DOHH2 (cell line): ENCODE measurements around the gene PCDHB13.
"Not testable (repeated sequence)": the region's sequence is repeated elsewhere in the genome, so short reads cannot be mapped to it uniquely, and the experiment has no call there.

ENCODE experiments used
- H3F3A ChIP-seq: fragments of 200-600 bp; sonication (generic), shearing (Covaris generic); 2 replicates; pipeline ENCODE4 v1.6.0; 2016; ENCODE audit warnings: antibody characterized with exemption, mild to moderate bottlenecking; ENCODE audit not compliant: control insufficient read depth, insufficient read depth
- H3K27ac ChIP-seq: fragments of 200-600 bp; sonication (generic); 2 replicates; pipeline ENCODE4 v1.5.1; 2014; ENCODE audit warnings: low read depth, mild to moderate bottlenecking, low read length, moderate library complexity
- H3K27me3 ChIP-seq: fragments of 200-600 bp; sonication (generic); 2 replicates; pipeline ENCODE4 v1.6.1; 2014; ENCODE audit warnings: mild to moderate bottlenecking, low read length, mixed read lengths; ENCODE audit not compliant: control insufficient read depth
- H3K36me3 ChIP-seq: fragments of 200-600 bp; sonication (generic); 2 replicates; pipeline ENCODE4 v1.6.1; 2014; ENCODE audit warnings: mild to moderate bottlenecking, low read length, moderate library complexity, mixed read lengths; ENCODE audit not compliant: control insufficient read depth
- H3K4me1 ChIP-seq: fragments of 200-600 bp; sonication (generic); 2 replicates; pipeline ENCODE4 v1.6.1; 2014; ENCODE audit warnings: mild to moderate bottlenecking, low read length, mixed read lengths; ENCODE audit not compliant: control insufficient read depth
- H3K4me2 ChIP-seq: fragments of 200-600 bp; sonication (generic); 2 replicates; pipeline ENCODE4 v1.6.0; 2014; ENCODE audit warnings: mild to moderate bottlenecking, low read length, moderate library complexity
- H3K4me3 ChIP-seq: fragments of 200-600 bp; sonication (generic); 2 replicates; pipeline ENCODE4 v1.5.1; 2014; ENCODE audit warnings: mild to moderate bottlenecking, low read length, mixed read lengths
- H3K79me2 ChIP-seq: fragments of 200-600 bp; sonication (generic); 2 replicates; pipeline ENCODE4 v1.6.1; 2014; ENCODE audit warnings: mild to moderate bottlenecking, low read length, mixed read lengths; ENCODE audit not compliant: control insufficient read depth
- H3K9me2 ChIP-seq: fragments of 200-600 bp; sonication (generic); replicated peaks from 2 replicates; pipeline ENCODE4 v1.6.1; 2014; ENCODE audit warnings: mild to moderate bottlenecking, low read length, mixed read lengths; ENCODE audit not compliant: control insufficient read depth
- H3K9me3 ChIP-seq: fragments of 200-600 bp; sonication (generic); 2 replicates; pipeline ENCODE4 v1.6.1; 2014; ENCODE audit warnings: antibody characterized with exemption, low read length, mixed read lengths; ENCODE audit not compliant: control insufficient read depth, insufficient read depth
- H4K20me1 ChIP-seq: fragments of 200-600 bp; sonication (generic); 2 replicates; pipeline ENCODE4 v1.6.0; 2014; ENCODE audit warnings: low read depth, mild to moderate bottlenecking, antibody characterized with exemption, low read length, moderate library complexity; ENCODE audit not compliant: control insufficient read depth, insufficient read depth
- CTCF ChIP-seq: fragments of 200-600 bp; sonication (generic); IDR thresholded peaks from one replicate; pipeline ENCODE4 v1.5.1; 2014; ENCODE audit warnings: antibody characterized with exemption, mild to moderate bottlenecking, low read depth, low read length; ENCODE audit not compliant: poor library complexity, severe bottlenecking
- EZH2phosphoT487 ChIP-seq: fragments of 200-600 bp; sonication (generic); IDR thresholded peaks from 2 replicates; pipeline ENCODE4 v1.6.1; 2017; ENCODE audit warnings: borderline replicate concordance, mild to moderate bottlenecking, antibody characterized with exemption, low read length, moderate library complexity, mixed read lengths

Gene PCDHB13

GRCh38 chr5:141236516-141237313, 23.0 kb downstream of the PCDHB13 start:
- Histone ChIP-seq H3K27me3 (no peaks in the 10 kb centered on the region), H3K4me3 (no peak overlapping the region), H3K4me2 (no peak overlapping the region), H3F3A (no peaks in the 10 kb centered on the region), H3K79me2 (no peaks in the 10 kb centered on the region), H3K4me1 (no peaks in the 10 kb centered on the region), H3K27ac (no peak overlapping the region), H4K20me1 (no peaks in the 10 kb centered on the region), H3K36me3 (no peaks in the 10 kb centered on the region), H3K9me2 (no peaks in the 10 kb centered on the region), H3K9me3 (peaks cover 4% of the 10 kb centered on the region; the same call in 1 of the 2 replicates)
- TF ChIP-seq CTCF (no peak), EZH2phosphoT487 (no peak)

- no peak overlapping the region for H3K4me2 ChIP-seq
- no peaks in the 10 kb centered on the region for H3K9me2 ChIP-seq
- TF ChIP-seq EZH2phosphoT487 (no peak), CTCF (no peak)
- no peaks in the 10 kb centered on the region for H3K36me3 ChIP-seq
- no peak overlapping the region for H3K27ac ChIP-seq
- H3K27me3 ChIP-seq: no peaks in the 10 kb centered on the region
- H3K79me2 ChIP-seq: no peaks in the 10 kb centered on the region
- no peak overlapping the region for H3K4me3 ChIP-seq
- no peaks in the 10 kb centered on the region for H4K20me1 ChIP-seq
- H3F3A ChIP-seq: no peaks in the 10 kb centered on the region
- H3K9me3 ChIP-seq: peaks cover 9% of the 10 kb centered on the region; the same call in 1 of the 2 replicates
- no peaks in the 10 kb centered on the region for H3K4me1 ChIP-seq
Observed at GRCh38 chr5:141241496-141241895, 27.8 kb downstream of the PCDHB13 start.

- peaks cover 15% of the 10 kb centered on the region; the same call in 1 of the 2 replicates for H3K9me3 ChIP-seq
- TF ChIP-seq EZH2phosphoT487: no peak
- peak; percentile 47 for TF ChIP-seq CTCF
- no peaks in the 10 kb centered on the region for H3K36me3 ChIP-seq
- H3K9me2 ChIP-seq: no peaks in the 10 kb centered on the region
- no peaks in the 10 kb centered on the region for H3K27me3 ChIP-seq
- H3K4me1 ChIP-seq: no peaks in the 10 kb centered on the region
- H3F3A ChIP-seq: no peaks in the 10 kb centered on the region
- H3K4me2 ChIP-seq: no peak within 1 kb of the TSS
- H4K20me1 ChIP-seq: no peaks in the 10 kb centered on the region
- H3K27ac ChIP-seq: no peak within 1 kb of the TSS
- H3K4me3 ChIP-seq: no peak within 1 kb of the TSS
- H3K79me2 ChIP-seq: no peaks in the 10 kb centered on the region
Observed at GRCh38 chr5:141245250-141245717, 31.6 kb downstream of the PCDHB13 start, which contains the start of gene PCDHB15. Gene PCDHB15 (plus strand): TSS chr5:141245395. CDS start chr5:141245579, 184 bp downstream.

- H3K27ac ChIP-seq, H3K4me1 ChIP-seq, H3F3A ChIP-seq, H3K4me2 ChIP-seq, H3K4me3 ChIP-seq, H3K36me3 ChIP-seq, H3K27me3 ChIP-seq, H4K20me1 ChIP-seq, H3K79me2 ChIP-seq, H3K9me2 ChIP-seq: not testable (repeated sequence)
- H3K9me3 ChIP-seq: peaks cover 10% of the 10 kb centered on the region; the same call in 1 of the 2 replicates
Observed at GRCh38 chr5:141246971-141247370, 33.3 kb downstream of the PCDHB13 start.

GRCh38 chr5:141247434-141247833, 33.7 kb downstream of the PCDHB13 start:
- H3K9me3 ChIP-seq, H3K27ac ChIP-seq, H3K9me2 ChIP-seq, H3K27me3 ChIP-seq, H3K79me2 ChIP-seq, H3F3A ChIP-seq, H3K36me3 ChIP-seq, H3K4me3 ChIP-seq, H4K20me1 ChIP-seq, H3K4me1 ChIP-seq, H3K4me2 ChIP-seq: not testable (repeated sequence)
